Osteocyte (in vitro differentiated cells): ENCODE measurements around the gene MOV10L1. TPM values are rescaled to one million over a fixed set of nuclear protein-coding genes. Genes with fewer than 3 reads are reported as not detected.
"Not testable (repeated sequence)": the region's sequence is repeated elsewhere in the genome, so short reads cannot be mapped to it uniquely, and the experiment has no call there.

Experiments used
- DNase-seq: peaks from one replicate; pipeline ENCODE4 v3.0.0; 2021; ENCODE audit warnings: mixed read lengths; ENCODE audit not compliant: unreplicated experiment; ENCODE audit errors: extremely low spot score
- H3K27ac Mint-ChIP-seq: one replicate; pipeline ENCODE4 v1.8.0; 2021; ENCODE audit warnings: mild to moderate bottlenecking, mixed read lengths; ENCODE audit not compliant: unreplicated experiment
- H3K27me3 Mint-ChIP-seq: one replicate; pipeline ENCODE4 v1.8.0; 2021; ENCODE audit warnings: mixed read lengths; ENCODE audit not compliant: unreplicated experiment
- H3K36me3 Mint-ChIP-seq: one replicate; pipeline ENCODE4 v1.8.0; 2021; ENCODE audit warnings: mixed read lengths; ENCODE audit not compliant: unreplicated experiment
- H3K4me1 Mint-ChIP-seq: one replicate; pipeline ENCODE4 v1.8.0; 2021; ENCODE audit warnings: mixed read lengths; ENCODE audit not compliant: unreplicated experiment
- H3K4me3 Mint-ChIP-seq: one replicate; pipeline ENCODE4 v1.8.0; 2021; ENCODE audit warnings: mild to moderate bottlenecking, moderate library complexity, mixed read lengths; ENCODE audit not compliant: unreplicated experiment
- H3K9me3 Mint-ChIP-seq: one replicate; pipeline ENCODE4 v1.8.0; 2021; ENCODE audit warnings: mixed read lengths; ENCODE audit not compliant: unreplicated experiment
- total RNA-seq: library from RNA; stranded (reverse); gene quantifications from 2 replicates; pipeline ENCODE4 v1.2.1, GENCODE V29; 2021
- TF ChIP-seq, protein P1 (sequence below): fragments of 200-600 bp; sonication (generic); IDR thresholded peaks from 2 replicates; pipeline ENCODE4 v1.5.0; 2021; ENCODE audit warnings: antibody characterized with exemption, mild to moderate bottlenecking, moderate library complexity

MOV10L1 gene
- total RNA-seq, 1 donor from 2014 or later: 1.4 TPM

DNA sequence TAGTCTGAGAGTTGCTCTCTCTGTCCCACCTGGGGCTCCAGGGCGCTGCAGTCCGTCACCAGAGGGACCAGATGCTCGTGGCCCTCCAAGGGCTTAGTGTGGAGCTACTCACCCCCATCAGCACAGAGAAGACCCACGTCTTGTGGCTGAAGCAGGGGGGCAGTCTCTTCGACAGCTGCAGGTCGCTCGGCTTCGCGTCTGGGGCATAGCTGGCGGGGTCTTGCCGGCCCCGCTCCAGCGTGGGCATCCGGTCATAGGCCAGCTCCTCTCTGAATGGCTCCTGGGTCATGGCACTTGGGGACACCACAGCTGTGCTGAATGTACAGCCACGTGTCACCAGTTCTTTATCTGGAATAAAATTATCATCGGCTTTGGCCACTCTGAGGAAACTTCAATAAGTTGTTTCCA lies 5.2 kb upstream of the MOV10L1 start:
- TF ChIP-seq, protein P1, sequence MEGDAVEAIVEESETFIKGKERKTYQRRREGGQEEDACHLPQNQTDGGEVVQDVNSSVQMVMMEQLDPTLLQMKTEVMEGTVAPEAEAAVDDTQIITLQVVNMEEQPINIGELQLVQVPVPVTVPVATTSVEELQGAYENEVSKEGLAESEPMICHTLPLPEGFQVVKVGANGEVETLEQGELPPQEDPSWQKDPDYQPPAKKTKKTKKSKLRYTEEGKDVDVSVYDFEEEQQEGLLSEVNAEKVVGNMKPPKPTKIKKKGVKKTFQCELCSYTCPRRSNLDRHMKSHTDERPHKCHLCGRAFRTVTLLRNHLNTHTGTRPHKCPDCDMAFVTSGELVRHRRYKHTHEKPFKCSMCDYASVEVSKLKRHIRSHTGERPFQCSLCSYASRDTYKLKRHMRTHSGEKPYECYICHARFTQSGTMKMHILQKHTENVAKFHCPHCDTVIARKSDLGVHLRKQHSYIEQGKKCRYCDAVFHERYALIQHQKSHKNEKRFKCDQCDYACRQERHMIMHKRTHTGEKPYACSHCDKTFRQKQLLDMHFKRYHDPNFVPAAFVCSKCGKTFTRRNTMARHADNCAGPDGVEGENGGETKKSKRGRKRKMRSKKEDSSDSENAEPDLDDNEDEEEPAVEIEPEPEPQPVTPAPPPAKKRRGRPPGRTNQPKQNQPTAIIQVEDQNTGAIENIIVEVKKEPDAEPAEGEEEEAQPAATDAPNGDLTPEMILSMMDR: no peak
- DNase-seq: no peak
- no peaks in the 10 kb centered on the region for H3K36me3 Mint-ChIP-seq
- H3K27me3 Mint-ChIP-seq: peaks cover 18% of the 10 kb centered on the region
- H3K9me3 Mint-ChIP-seq: no peaks in the 10 kb centered on the region
- no peak overlapping the region for H3K4me3 Mint-ChIP-seq
- no peak overlapping the region for H3K27ac Mint-ChIP-seq
- H3K4me1 Mint-ChIP-seq: peaks cover 4% of the 10 kb centered on the region

DNA sequence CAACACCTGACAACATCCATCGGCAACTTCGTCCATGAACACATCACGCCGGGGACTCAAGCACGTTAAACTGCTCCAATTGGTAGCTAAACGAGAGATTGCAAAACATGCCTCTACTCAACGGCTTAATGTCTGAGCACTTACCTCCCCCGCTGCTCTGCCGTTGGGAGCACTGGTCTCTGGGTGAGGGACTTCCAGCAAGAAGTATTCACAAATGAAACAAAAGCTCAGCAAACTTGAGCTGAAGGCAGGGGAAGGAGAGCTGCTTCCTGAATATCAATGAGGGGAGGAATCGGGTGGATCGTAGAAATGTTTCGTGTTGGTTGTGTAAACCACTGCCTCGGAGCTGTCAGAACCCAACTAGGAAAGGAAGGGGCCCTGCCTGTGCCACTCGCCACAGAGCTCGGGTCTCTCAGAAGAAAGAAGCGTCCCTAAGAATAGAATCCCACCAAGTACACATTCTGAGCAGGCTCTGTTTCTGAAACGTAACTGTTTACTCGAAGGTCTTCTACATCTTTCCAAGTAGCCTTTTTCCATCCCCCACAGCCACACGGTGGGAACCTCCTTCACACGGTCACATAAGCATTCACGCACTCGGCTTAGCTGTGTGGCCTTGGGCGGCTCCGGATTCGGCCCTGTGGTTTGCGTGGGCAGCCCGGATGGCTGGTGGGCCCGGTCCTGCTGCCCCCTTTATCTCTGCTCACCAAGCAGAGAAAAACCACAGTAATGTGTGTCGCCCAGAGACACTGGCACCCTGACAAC lies 4.4 kb upstream of the MOV10L1 start, which contains the start of gene MLC1:
Gene MLC1 (minus strand): TSS at position 216 of the 762 bp plus-strand sequence. CDS start 524 bp downstream, outside the sequence.
- H3K9me3 Mint-ChIP-seq: no peaks in the 10 kb centered on the region
- H3K4me3 Mint-ChIP-seq: no peak within 1 kb of the TSS
- no peaks in the 10 kb centered on the region for H3K36me3 Mint-ChIP-seq
- peaks cover 4% of the 10 kb centered on the region for H3K4me1 Mint-ChIP-seq
- TF ChIP-seq, protein P1: no peak
- H3K27me3 Mint-ChIP-seq: peaks cover 15% of the 10 kb centered on the region
- DNase-seq: no peak
- H3K27ac Mint-ChIP-seq: no peak within 1 kb of the TSS

DNA sequence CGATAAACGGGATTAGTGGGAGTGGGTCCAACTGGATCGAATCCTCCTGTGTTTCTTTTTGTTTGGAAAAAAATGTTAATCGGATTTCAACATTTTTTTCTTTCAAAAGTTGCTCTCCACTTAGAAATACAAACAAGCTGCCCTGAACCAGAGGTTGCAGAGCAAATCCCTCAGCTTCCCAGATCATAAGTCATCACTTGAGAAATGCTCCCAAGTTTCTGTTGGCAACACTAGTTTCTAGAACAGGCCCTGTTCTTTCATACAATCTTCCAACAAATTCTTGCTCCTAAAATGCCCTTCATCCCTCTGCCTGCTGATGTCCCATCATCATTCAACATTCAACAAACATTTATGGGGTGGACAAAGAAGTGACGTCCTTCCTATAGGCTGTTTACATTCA lies 3.3 kb upstream of the MOV10L1 start:
- H3K9me3 Mint-ChIP-seq: no peaks in the 10 kb centered on the region
- no peak for DNase-seq
- TF ChIP-seq, protein P1: no peak
- no peak overlapping the region for H3K4me3 Mint-ChIP-seq
- peaks cover 12% of the 10 kb centered on the region for H3K27me3 Mint-ChIP-seq
- H3K27ac Mint-ChIP-seq: no peak overlapping the region
- no peaks in the 10 kb centered on the region for H3K36me3 Mint-ChIP-seq
- peaks cover 4% of the 10 kb centered on the region for H3K4me1 Mint-ChIP-seq

DNA sequence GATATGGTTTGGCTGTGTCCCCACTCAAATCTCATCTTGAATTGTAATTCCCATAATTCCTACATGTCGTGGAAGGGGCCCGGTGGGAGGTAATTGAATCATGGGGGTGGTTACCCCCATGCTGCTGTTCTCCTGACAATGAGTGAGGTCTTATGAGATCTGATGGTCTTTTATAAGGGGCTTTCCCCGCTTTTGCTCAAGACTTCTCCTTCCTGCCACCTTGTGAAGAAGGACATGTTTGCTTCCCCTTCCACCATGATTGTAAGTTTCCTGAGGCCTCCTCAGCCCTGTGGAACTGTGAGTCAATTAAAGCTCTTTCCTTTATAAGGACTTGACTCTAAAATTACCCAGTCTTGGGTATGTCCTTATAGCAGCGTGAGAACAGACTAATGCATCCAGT lies 2.8 kb upstream of the MOV10L1 start:
- not testable (repeated sequence) for H3K4me3 Mint-ChIP-seq, H3K36me3 Mint-ChIP-seq, DNase-seq, H3K4me1 Mint-ChIP-seq, H3K27ac Mint-ChIP-seq, H3K9me3 Mint-ChIP-seq
- peaks cover 12% of the 10 kb centered on the region for H3K27me3 Mint-ChIP-seq

DNA sequence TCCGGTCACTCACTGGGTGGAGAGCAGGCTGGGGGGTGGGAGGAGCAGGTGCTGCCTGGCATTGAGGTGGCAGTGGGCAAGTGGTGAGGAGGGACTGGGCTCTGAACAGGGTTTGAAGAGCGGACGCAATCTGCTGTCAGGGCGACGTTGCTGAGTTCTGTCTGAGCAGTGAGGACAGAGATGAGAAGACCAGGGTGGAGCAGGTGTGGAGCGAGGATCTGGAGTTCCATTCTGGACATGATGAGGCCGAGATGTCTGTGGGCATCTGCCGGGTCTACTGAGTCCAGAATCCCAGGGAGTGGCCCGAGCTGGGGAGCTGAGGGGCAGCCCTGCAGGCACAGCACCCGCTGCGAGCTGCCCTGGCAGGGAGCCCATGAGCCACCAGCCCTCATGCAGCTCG lies 2.2 kb upstream of the MOV10L1 start:
- peaks cover 12% of the 10 kb centered on the region for H3K27me3 Mint-ChIP-seq
- no peak for DNase-seq
- no peaks in the 10 kb centered on the region for H3K9me3 Mint-ChIP-seq
- TF ChIP-seq, protein P1: no peak
- no peak overlapping the region for H3K4me3 Mint-ChIP-seq
- H3K36me3 Mint-ChIP-seq: no peaks in the 10 kb centered on the region
- H3K27ac Mint-ChIP-seq: no peak overlapping the region
- peaks cover 4% of the 10 kb centered on the region for H3K4me1 Mint-ChIP-seq
